Natural killer cell (primary cell): Measurements from ENCODE around the gene LCE2A. TPM values are rescaled to one million over a fixed set of nuclear protein-coding genes. Genes with fewer than 3 reads are reported as not detected.
"Not testable (repeated sequence)": the region's sequence is repeated elsewhere in the genome, so short reads cannot be mapped to it uniquely, and the experiment has no call there.

Source experiments
- ATAC-seq, 3 donors: fragments of 150-1000 bp in 2 of 3; fragments of 200-7000 bp in 1 of 3; cut with Tn5 transposase; 1 replicate in 1 of 3; 2 replicates in 2 of 3; pipeline ENCODE4 v1.10.0; 2021; ENCODE audit warnings: mild to moderate bottlenecking in 2 of 3, moderate library complexity in 2 of 3
- DNase-seq, 2 donors: peaks; one replicate each; pipeline versions ENCODE4 v3.0.0 to v3.0.0-alpha.2; 2013 to 2021; ENCODE audit warnings: mixed read lengths in 1 of 2
- H3K27ac ChIP-seq: one replicate; pipeline ENCODE4 v1.5.1; 2013; ENCODE audit warnings: mild to moderate bottlenecking, low read length
- H3K27me3 ChIP-seq: one replicate; pipeline ENCODE4 v1.6.1; 2013; ENCODE audit warnings: low read length; ENCODE audit not compliant: control insufficient read depth, insufficient read depth
- H3K36me3 ChIP-seq: one replicate; pipeline ENCODE4 v1.6.1; 2013; ENCODE audit warnings: low read length; ENCODE audit not compliant: control insufficient read depth, insufficient read depth
- H3K4me1 ChIP-seq: one replicate; pipeline ENCODE4 v1.6.1; 2013; ENCODE audit warnings: low read length; ENCODE audit not compliant: control insufficient read depth, insufficient read depth
- H3K4me3 ChIP-seq: one replicate; pipeline ENCODE4 v1.5.1; 2013; ENCODE audit warnings: low read length
- H3K9me3 ChIP-seq: one replicate; pipeline ENCODE4 v1.6.1; 2013; ENCODE audit warnings: low read length; ENCODE audit not compliant: control insufficient read depth, insufficient read depth
- H3K27ac Mint-ChIP-seq, 2 donors: one replicate each; pipeline ENCODE4 v1.8.0; 2022; ENCODE audit warnings: mild to moderate bottlenecking in 2 of 2, mixed read lengths in 2 of 2, moderate library complexity in 1 of 2
- H3K27me3 Mint-ChIP-seq, 2 donors: one replicate each; pipeline ENCODE4 v1.8.0; 2022; ENCODE audit warnings: low read depth in 2 of 2, mixed read lengths in 2 of 2
- H3K36me3 Mint-ChIP-seq: one replicate; pipeline ENCODE4 v1.8.0; 2022; ENCODE audit warnings: mixed read lengths
- H3K4me1 Mint-ChIP-seq, 2 donors: one replicate each; pipeline ENCODE4 v1.8.0; 2022; ENCODE audit warnings: mixed read lengths in 2 of 2
- H3K4me3 Mint-ChIP-seq: one replicate; pipeline ENCODE4 v1.8.0; 2022; ENCODE audit warnings: mild to moderate bottlenecking, moderate library complexity, mixed read lengths
- H3K9me3 Mint-ChIP-seq, 2 donors: one replicate each; pipeline ENCODE4 v1.8.0; 2022; ENCODE audit warnings: mixed read lengths in 2 of 2
- CTCF ChIP-seq: fragments of 200-600 bp; IDR thresholded peaks from one replicate; pipeline ENCODE4 v1.8.0; 2022; ENCODE audit warnings: antibody characterized with exemption
- WGBS: methylation state at CpG from one replicate; pipeline ENCODE4 v1.1.7; 2013; ENCODE audit warnings: missing lambda C conversion rate; ENCODE audit not compliant: insufficient coverage; 5-methylcytosine and 5-hydroxymethylcytosine counted together
- intact Hi-C: fragments of 100-400 bp; cut with micrococcal nuclease; formaldehyde crosslinking; loops from one replicate; pipeline ENCODE4 v1.14.2; 2022
- total RNA-seq, 4 donors: library from RNA; stranded (reverse); fragments of 120-200 nt in 1 of 4; gene quantifications; one replicate each; pipeline versions ENCODE4 v1.2.3 to v1.2.4, GENCODE V29; 2013 to 2022

Gene LCE2A
- total RNA-seq, 3 donors from 2014 or later (not counting 1 experiment from before 2014, with no cell fraction given), result not detected

GRCh38 chr1:152681616-152682015 is 16.5 kb upstream of the LCE2A start:
- Histone ChIP-seq H3K27me3 (no peaks in the 10 kb centered on the region), H3K36me3 (no peaks in the 10 kb centered on the region), H3K4me3 (no peak overlapping the region), H3K9me3 (no peaks in the 10 kb centered on the region), H3K4me1 (no peaks in the 10 kb centered on the region), H3K27ac (no peak overlapping the region)
- Mint-ChIP-seq H3K4me1 (no peaks in the 10 kb centered on the region), H3K9me3 (no peaks in the 10 kb centered on the region), H3K27me3 (peaks cover 7 to 46% of the 10 kb centered on the region in 2 donors), H3K27ac (no peak overlapping the region), H3K36me3 (no peaks in the 10 kb centered on the region), H3K4me3 (no peak overlapping the region)
- intact Hi-C loops, result no loop called here
- 74% methylated on average over 1 of the region's 2 CpGs for WGBS
- ATAC-seq (no peak), DNase-seq (no peak)
- TF ChIP-seq CTCF, result no peak

GRCh38 chr1:152683846-152684245 is 14.3 kb upstream of the LCE2A start:
- H3K27ac ChIP-seq, result no peak overlapping the region
- H3K4me1 Mint-ChIP-seq, result no peaks in the 10 kb centered on the region
- H3K27me3 Mint-ChIP-seq, result peaks cover 9 to 51% of the 10 kb centered on the region in 2 donors
- no peak overlapping the region for H3K4me3 Mint-ChIP-seq
- intact Hi-C loops, result no loop called here
- H3K36me3 Mint-ChIP-seq, result no peaks in the 10 kb centered on the region
- ATAC-seq (no peak), DNase-seq (no peak)
- H3K36me3 ChIP-seq, result no peaks in the 10 kb centered on the region
- H3K9me3 Mint-ChIP-seq, result no peaks in the 10 kb centered on the region
- no peak for TF ChIP-seq CTCF
- no peaks in the 10 kb centered on the region for H3K27me3 ChIP-seq
- H3K4me3 ChIP-seq, result no peak overlapping the region
- H3K27ac Mint-ChIP-seq, result no peak overlapping the region
- H3K9me3 ChIP-seq, result no peaks in the 10 kb centered on the region
- H3K4me1 ChIP-seq, result no peaks in the 10 kb centered on the region

GRCh38 chr1:152685823-152686222 is 12.3 kb upstream of the LCE2A start, which contains the start of gene LCE2B:
Gene LCE2B, plus strand, starts transcription at chr1:152686123. Its CDS starts 721 bp downstream, at chr1:152686844.
- ATAC-seq, H3K36me3 Mint-ChIP-seq, H3K27ac ChIP-seq, H3K4me3 ChIP-seq, H3K9me3 ChIP-seq, intact Hi-C loops, H3K27me3 ChIP-seq, H3K4me3 Mint-ChIP-seq, H3K4me1 ChIP-seq, H3K4me1 Mint-ChIP-seq, H3K9me3 Mint-ChIP-seq, H3K27ac Mint-ChIP-seq, H3K36me3 ChIP-seq, DNase-seq: not testable (repeated sequence)
- 78% methylated on average over 2 of the region's 4 CpGs for WGBS
- peaks cover 17 to 53% of the 10 kb centered on the region in 2 donors for H3K27me3 Mint-ChIP-seq

- H3K4me1 Mint-ChIP-seq, result no peaks in the 10 kb centered on the region
- no peak for ATAC-seq
- intact Hi-C loops, result no loop called here
- H3K4me3 Mint-ChIP-seq, result no peak overlapping the region
- Histone ChIP-seq H3K36me3 (no peaks in the 10 kb centered on the region), H3K4me1 (no peaks in the 10 kb centered on the region), H3K27me3 (no peaks in the 10 kb centered on the region), H3K4me3 (no peak overlapping the region), H3K27ac (no peak overlapping the region), H3K9me3 (no peaks in the 10 kb centered on the region)
- peaks cover 14 to 29% of the 10 kb centered on the region in 2 donors for H3K27me3 Mint-ChIP-seq
- no peak overlapping the region for H3K27ac Mint-ChIP-seq
- H3K36me3 Mint-ChIP-seq, result peaks cover 6% of the 10 kb centered on the region
- no peak for DNase-seq
- WGBS, result 84% methylated on average over 3 of the region's 4 CpGs
- no peak for TF ChIP-seq CTCF
- H3K9me3 Mint-ChIP-seq, result peaks cover 0 to 2% of the 10 kb centered on the region in 2 donors
These were observed 1.6 kb downstream of the LCE2A start for GRCh38 chr1:152699746-152700145.
